COLO668 (cell line): Measurements from ENCODE around the gene A2ML1.
"Not testable (repeated sequence)": the region's sequence is repeated elsewhere in the genome, so short reads cannot be mapped to it uniquely, and the experiment has no call there.

ENCODE experiments used
- DNase-seq: peaks from one replicate; lab custom pipeline; 2025; ENCODE audit not compliant: unreplicated experiment; lab: John Stamatoyannopoulos, UW

The A2ML1 gene

GRCh38 chr12:8822298-8822697 lies at the start of gene A2ML1:
TSS of gene A2ML1 (plus strand) at chr12:8822621. CDS start at chr12:8822652, 31 bp downstream.
- DNase-seq = no peak

DNA sequence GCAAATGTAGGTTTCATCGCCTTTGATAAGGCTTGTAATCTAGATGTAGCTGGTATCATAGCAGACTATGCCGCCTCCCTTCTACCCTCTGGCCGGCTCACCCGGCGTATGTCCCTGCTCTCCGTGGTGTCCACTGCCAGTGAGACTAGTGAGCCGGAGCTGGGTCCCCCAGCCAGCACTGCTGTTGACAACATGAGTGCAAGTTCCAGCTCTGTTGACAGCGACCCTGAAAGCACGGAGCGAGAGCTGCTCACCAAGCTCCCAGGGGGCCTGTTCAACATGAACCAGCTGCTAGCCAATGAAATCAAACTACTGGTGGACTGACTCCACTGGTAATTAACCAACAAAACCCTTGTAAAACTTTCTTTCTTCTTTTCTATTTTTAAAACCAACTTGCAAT lies 49.0 kb upstream of the A2ML1 start:
- no peak for DNase-seq

- DNase-seq = no peak
Observed at GRCh38 chr12:8779281-8779680, 43.1 kb upstream of the A2ML1 start.

- DNase-seq = no peak
Observed at GRCh38 chr12:8779862-8780261, 42.6 kb upstream of the A2ML1 start.

DNA sequence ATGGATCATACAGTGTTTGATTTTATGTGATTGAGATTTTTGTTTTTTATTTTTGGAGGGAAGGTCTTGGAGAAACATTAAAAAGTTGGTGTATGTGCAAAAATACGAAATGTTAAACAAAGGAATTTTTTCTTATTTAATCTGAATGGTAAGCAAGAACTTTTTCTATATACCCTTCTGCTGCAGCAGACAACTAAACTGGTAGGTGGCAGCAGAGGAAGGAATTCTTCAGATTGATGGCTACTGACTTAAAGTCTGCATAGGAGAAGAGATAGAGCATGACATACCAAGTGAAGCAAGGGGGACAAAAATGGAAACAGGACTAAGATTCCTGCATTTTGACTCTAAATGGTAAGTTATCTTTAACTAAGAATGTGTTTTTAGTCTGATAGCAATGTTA lies 42.0 kb upstream of the A2ML1 start:
- no peak for DNase-seq

DNA sequence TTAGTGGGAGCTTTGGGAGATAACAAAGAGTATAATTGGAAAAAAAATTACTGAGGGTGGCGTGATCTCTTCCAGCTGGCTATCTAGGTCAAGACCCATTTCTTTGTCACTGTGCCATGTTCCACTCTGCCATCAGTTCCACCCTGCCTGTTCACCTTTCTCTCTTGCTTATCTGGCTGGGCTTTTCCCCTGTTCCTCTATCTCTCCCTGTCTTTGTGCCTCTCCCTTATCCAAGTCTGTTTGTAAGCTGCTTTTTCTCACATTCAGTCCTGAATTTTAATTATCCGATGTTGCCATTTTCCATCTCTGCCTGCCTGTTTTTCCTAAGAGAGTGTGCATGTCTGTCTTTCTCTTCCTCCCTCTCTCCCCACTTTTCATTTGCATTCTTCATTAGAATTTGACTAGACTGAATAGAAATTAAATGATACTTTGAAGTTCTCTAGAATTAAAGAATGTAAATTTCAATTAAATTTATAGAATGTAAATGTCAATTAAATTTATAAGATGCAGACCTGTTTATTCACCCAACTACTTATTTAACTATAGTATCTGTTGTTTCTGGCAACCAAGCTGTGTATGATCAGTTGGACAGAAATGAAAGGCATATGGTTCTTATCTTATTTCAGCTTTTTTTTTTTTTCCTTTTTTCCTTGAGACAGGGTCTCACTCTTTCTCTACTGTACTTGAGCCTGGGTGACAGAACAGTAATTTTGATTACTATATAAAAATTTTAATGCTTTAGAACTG lies 40.9 kb upstream of the A2ML1 start:
- DNase-seq = no peak

- no peak for DNase-seq
Observed at GRCh38 chr12:8784290-8784888, 38.0 kb upstream of the A2ML1 start.

- DNase-seq = no peak
Observed at GRCh38 chr12:8785499-8785898, 36.9 kb upstream of the A2ML1 start.

DNA sequence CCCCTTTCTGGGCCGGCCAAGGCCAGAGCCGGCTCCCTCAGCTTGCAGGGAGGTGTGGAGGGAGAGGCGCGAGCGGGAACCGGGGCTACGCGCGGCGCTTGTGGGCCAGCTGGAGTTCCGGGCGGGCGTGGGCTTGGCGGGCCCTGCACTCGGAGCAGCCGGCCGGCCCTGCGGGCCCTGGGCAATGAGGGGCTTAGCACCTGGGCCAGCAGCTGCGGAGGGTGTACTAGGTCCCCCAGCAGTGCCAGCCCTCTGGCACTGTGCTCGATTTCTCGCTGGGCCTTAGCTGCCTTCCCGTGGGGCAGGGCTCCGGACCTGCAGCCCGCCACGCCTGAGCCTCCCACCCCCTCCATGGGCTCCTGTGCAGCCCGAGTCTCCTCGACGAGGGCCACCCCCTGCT lies 35.2 kb upstream of the A2ML1 start:
- DNase-seq = not testable (repeated sequence)

DNA sequence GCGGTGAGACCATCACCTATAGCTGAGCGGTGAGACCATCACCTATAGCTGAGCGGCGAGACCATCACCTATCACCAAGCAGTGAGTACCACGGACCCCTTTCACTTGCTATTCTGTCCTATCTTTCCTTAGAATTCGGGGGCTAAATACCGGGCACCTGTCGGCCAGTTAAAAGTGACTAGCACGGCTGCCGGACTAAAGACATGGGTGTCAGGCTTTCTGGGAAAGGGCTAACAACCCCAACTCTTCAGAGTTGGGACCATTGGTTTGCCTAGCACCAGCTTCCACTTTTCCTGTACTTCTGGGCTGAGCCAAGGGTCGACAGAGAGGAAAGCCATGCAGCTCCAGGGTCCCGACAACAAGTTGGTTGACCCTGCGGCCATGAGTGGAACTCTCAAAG lies 33.7 kb upstream of the A2ML1 start:
- DNase-seq = not testable (repeated sequence)

DNA sequence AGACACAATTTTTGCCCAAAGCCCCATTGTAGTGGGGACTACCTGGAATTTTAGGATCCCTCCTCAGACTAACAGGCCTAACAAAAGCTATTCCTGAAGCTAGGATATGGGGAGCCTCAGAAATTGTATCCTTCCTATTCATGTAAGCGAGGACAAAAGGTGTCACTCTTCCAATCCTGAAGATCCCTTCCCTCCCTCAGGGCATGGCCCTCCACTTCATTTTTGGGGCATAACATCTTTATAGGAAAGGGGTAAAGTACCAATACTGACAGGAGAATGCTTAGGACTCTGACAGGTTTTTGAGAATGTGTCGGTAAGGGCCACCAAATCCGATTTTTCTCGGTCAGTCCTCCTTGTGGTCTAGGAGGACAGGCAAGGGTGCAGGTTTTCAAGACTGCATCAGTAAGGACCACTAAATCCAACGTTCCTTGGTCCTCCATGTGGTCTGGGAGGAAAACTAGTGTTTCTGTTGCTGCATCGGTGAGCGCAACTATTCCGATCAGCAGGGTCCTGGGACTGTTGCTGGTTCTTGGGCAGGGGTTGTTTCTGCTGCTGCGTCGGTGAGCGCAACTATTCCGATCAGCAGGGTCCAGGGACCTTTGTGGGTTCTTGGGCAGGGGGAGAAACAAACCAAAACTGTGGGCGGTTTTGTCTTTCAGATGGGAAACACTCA lies 32.9 kb upstream of the A2ML1 start:
- not testable (repeated sequence) for DNase-seq

- not testable (repeated sequence) for DNase-seq
Observed at GRCh38 chr12:8793226-8793625, 29.2 kb upstream of the A2ML1 start.

DNA sequence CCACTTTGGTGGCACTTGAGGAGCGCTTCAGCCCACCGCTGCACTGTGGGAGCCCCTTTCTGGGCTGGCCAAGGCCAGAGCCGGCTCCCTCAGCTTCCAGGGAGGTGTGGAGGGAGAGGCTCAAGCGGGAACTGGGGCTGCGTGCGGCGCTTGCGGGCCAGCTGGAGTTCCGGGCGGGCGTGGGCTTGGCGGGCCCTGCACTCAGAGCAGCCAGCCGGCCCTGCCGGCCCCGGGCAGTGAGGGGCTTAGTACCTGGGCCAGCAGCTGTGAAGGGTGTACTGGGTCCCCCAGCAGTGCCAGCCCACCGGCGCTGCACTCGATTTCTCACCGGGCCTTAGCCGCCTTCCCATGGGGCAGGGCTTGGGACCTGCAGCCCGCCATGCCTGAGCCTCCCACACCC lies 27.8 kb upstream of the A2ML1 start:
- not testable (repeated sequence) for DNase-seq

DNA sequence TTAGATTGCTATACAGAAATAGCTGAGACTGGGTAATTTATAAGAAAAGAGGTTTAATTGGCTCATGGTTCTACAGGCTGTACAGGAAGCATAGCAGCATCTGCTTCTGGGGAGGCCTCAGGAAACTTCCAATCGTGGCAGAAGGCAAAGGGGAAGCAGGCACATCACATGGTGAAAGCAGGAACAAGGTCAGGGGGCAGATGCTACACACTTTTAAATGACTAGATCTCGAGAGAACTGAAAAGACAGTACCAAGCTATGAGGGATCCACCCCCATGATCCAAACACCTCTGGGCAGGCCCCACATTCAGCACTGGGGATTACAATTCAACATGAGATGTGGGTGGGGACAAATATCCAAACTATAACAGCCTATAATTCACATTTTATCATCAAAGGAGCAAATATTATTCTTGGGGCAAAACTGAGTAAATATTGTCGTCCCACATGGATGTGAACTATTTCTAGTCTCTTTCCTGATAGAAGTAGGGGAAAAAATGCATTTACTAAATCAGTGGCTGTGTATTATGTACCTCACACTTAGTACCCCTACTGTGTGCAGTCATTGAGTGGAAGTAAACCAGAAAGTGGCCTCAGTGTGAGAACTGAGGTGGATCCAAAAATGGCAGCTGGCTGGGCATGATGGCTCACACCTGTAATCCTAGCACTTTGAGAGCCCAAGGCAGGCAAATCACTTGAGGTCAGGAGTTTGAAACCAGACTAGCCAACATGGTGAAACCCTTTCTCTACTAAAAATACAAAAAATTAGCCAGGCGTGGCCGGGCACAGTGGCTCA lies 25.4 kb upstream of the A2ML1 start:
- no peak for DNase-seq

DNA sequence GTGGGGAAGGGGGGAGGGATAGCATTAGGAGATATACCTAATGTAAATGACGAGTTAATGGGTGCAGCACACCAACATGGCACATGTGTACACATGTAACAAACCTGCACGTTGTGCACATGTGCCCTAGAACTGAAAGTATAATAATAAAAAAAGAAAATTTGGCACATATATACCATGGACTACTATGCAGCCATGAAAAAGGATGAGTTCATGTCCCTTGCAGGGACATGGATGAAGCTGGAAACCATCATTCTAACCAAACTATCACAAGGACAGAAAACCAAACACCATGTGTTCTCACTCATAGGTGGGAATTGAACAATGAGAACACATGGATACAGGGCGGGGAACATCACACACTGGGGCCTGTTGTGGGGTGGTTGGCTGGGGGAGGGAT lies 21.2 kb upstream of the A2ML1 start:
- DNase-seq = not testable (repeated sequence)

GRCh38 chr12:8804833-8805232 lies 17.6 kb upstream of the A2ML1 start:
- DNase-seq = not testable (repeated sequence)

DNA sequence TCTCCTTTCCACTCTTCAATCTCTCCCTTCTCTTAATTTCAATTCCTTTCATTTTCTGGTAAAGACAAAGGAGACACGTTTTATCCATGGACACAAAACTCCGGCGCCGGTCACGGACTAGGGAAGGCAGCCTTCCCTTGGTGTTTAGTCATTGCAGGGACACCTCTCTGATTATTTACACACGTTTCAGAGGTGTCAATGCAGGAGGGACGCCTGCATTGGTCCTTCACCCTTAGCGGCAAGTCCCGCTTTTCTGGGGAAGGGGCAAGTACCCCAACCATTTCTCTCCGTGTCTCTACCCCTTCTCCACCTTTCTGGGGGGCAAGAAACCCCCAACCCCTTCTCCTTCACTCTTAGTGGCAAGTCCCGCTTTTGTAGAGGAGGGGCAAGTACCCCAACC lies 16.9 kb upstream of the A2ML1 start:
- not testable (repeated sequence) for DNase-seq

GRCh38 chr12:8807084-8807483 lies 15.3 kb upstream of the A2ML1 start:
- DNase-seq = not testable (repeated sequence)

DNA sequence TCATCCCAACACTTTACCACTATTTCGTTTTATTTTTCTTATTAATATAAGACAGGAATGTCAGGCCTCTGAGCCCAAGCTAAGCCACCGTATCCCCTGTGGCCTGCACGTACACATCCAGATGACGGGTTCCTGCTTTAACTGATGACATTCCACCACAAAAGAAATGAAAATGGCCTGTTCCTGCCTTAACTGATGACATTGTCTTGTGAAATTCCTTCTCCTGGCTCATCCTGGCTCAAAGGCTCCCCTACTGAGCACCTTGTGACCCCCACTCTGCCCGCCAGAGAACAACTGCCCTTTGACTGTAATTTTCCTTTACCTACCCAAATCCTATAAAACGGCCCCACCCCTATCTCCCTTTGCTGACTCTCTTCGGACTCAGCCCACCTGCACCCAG lies 12.3 kb upstream of the A2ML1 start:
- DNase-seq = not testable (repeated sequence)

- DNase-seq = no peak
Observed at GRCh38 chr12:8813572-8814357, 8.7 kb upstream of the A2ML1 start.
